ENCODE data around the gene ZBTB3. TPM values are rescaled to one million over a fixed set of nuclear protein-coding genes. Genes with fewer than 3 reads are reported as not detected.

Gene ZBTB3
- total and polyA plus RNA-seq, 2 of the 13 experiments (the other 11 are each of a cell fraction or from before 2014, with no cell fraction given): 3.4 to 5.2 TPM

- TF ChIP-seq ZNF24 (IDR thresholded peaks at IDR 0.05) (no peak), PRDM15 (CRISPR knock-in tag; IDR thresholded peaks at IDR 0.05) (no peak), ZNF569 (CRISPR knock-in tag; IDR thresholded peaks at IDR 0.05; ENCODE audit: borderline replicate concordance) (no peak), ZBTB38 (CRISPR knock-in tag; IDR thresholded peaks at IDR 0.05) (peak; percentile 92), SPEN (CRISPR knock-in tag; IDR thresholded peaks at IDR 0.05; ENCODE audit: low read depth) (peak; percentile 90), ZNF329 (CRISPR knock-in tag; IDR thresholded peaks at IDR 0.05; ENCODE audit: low read depth) (no peak), MED13 (CRISPR knock-in tag; IDR thresholded peaks at IDR 0.05) (peak; percentile 83), ARNTL (CRISPR knock-in tag; IDR thresholded peaks at IDR 0.05) (peak; percentile 61; the same call in 1 of the 2 replicates), TMF1 (CRISPR knock-in tag; IDR thresholded peaks at IDR 0.05; ENCODE audit: low read depth) (peak; percentile 95; the same call in 1 of the 2 replicates)
- TF ChIP-seq, protein P1, sequence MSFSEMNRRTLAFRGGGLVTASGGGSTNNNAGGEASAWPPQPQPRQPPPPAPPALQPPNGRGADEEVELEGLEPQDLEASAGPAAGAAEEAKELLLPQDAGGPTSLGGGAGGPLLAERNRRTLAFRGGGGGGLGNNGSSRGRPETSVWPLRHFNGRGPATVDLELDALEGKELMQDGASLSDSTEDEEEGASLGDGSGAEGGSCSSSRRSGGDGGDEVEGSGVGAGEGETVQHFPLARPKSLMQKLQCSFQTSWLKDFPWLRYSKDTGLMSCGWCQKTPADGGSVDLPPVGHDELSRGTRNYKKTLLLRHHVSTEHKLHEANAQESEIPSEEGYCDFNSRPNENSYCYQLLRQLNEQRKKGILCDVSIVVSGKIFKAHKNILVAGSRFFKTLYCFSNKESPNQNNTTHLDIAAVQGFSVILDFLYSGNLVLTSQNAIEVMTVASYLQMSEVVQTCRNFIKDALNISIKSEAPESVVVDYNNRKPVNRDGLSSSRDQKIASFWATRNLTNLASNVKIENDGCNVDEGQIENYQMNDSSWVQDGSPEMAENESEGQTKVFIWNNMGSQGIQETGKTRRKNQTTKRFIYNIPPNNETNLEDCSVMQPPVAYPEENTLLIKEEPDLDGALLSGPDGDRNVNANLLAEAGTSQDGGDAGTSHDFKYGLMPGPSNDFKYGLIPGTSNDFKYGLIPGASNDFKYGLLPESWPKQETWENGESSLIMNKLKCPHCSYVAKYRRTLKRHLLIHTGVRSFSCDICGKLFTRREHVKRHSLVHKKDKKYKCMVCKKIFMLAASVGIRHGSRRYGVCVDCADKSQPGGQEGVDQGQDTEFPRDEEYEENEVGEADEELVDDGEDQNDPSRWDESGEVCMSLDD (CRISPR knock-in tag; IDR thresholded peaks at IDR 0.05; ENCODE audit: borderline replicate concordance): peak; percentile 68; the same call in 1 of the 2 replicates
- TF ChIP-seq, protein P2, sequence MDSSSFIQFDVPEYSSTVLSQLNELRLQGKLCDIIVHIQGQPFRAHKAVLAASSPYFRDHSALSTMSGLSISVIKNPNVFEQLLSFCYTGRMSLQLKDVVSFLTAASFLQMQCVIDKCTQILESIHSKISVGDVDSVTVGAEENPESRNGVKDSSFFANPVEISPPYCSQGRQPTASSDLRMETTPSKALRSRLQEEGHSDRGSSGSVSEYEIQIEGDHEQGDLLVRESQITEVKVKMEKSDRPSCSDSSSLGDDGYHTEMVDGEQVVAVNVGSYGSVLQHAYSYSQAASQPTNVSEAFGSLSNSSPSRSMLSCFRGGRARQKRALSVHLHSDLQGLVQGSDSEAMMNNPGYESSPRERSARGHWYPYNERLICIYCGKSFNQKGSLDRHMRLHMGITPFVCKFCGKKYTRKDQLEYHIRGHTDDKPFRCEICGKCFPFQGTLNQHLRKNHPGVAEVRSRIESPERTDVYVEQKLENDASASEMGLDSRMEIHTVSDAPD (CRISPR knock-in tag; IDR thresholded peaks at IDR 0.05): peak; percentile 85; the same call in 1 of the 2 replicates
Measured at GRCh38 chr11:62787005-62787759, 33.2 kb upstream of the ZBTB3 start, which contains the start of gene TMEM179B (continued).
